Gastroesophageal sphincter (tissue), 4 donors: ENCODE measurements around the gene PRXL2A. TPM values are rescaled to one million over a fixed set of nuclear protein-coding genes. Genes with fewer than 3 reads are reported as not detected.

ENCODE experiments used
- ATAC-seq: fragments of 150-250 bp; one replicate; pipeline ENCODE4 v1.9.1; 2016; ENCODE audit warnings: mild to moderate bottlenecking, moderate library complexity
- H3K27ac ChIP-seq, 4 donors: fragments of 200-600 bp; sonication (generic) in 3 of 4; 1 replicate in 3 of 4; 2 replicates in 1 of 4; pipeline ENCODE4 v1.5.1; 2016 to 2019
- H3K27me3 ChIP-seq: fragments of 200-600 bp; sonication (generic); one replicate; pipeline ENCODE4 v1.5.1; 2019
- H3K36me3 ChIP-seq, 2 donors: fragments of 200-600 bp; sonication (generic); one replicate each; pipeline ENCODE4 v1.5.1; 2019; ENCODE audit warnings: control low read depth in 1 of 2
- H3K4me1 ChIP-seq, 3 donors: fragments of 200-600 bp; sonication (generic); 1 replicate in 2 of 3; 2 replicates in 1 of 3; pipeline ENCODE4 v1.5.1; 2016 to 2019; ENCODE audit warnings: control low read depth in 2 of 3
- H3K4me3 ChIP-seq, 2 donors: fragments of 200-600 bp; sonication (generic); one replicate each; pipeline ENCODE4 v1.5.1; 2019; ENCODE audit warnings: mild to moderate bottlenecking in 1 of 2, moderate library complexity in 1 of 2
- H3K9me3 ChIP-seq, 3 donors: fragments of 200-600 bp; sonication (generic); one replicate each; pipeline ENCODE4 v1.5.1; 2017 to 2019; ENCODE audit warnings: control low read depth in 2 of 3
- EP300 ChIP-seq: sonication (generic); formaldehyde crosslinking; IDR thresholded peaks from one replicate; pipeline ENCODE4 v1.6.1; 2017; ENCODE audit warnings: antibody characterized with exemption, mild to moderate bottlenecking
- POLR2A ChIP-seq, 2 donors: fragments of 450-650 bp; IDR thresholded peaks; one replicate each; pipeline ENCODE4 v1.6.1; 2017; ENCODE audit warnings: antibody characterized with exemption in 2 of 2, mild to moderate bottlenecking in 2 of 2, moderate library complexity in 1 of 2
- POLR2AphosphoS5 ChIP-seq: sonication (generic); formaldehyde crosslinking; IDR thresholded peaks from one replicate; pipeline ENCODE4 v1.6.1; 2017; ENCODE audit warnings: antibody characterized with exemption
- whole genome bisulfite sequencing, 2 donors: methylation state at CpG; one replicate each; pipeline ENCODE4 v1.1.5; 2018; ENCODE audit warnings: low coverage in 1 of 2; 5-methylcytosine and 5-hydroxymethylcytosine counted together
- total RNA-seq, 4 donors: library from RNA; depleted of rRNA; stranded (reverse); fragments of >200 nt; gene quantifications; one replicate each; pipeline ENCODE4 v1.1.0, GENCODE V29; 2016
- TF ChIP-seq, protein P1 (sequence below), 4 experiments: fragments of 200-600 bp in 2 of 4; fragments of 450-650 bp in 2 of 4; sonication (generic) in 1 of 4; IDR thresholded peaks; one replicate each; pipeline ENCODE4 v1.5.1; 2017 to 2019; ENCODE audit warnings: antibody characterized with exemption in 4 of 4, mild to moderate bottlenecking in 2 of 4, moderate library complexity in 2 of 4

Gene PRXL2A
- total RNA-seq, 4 donors from 2014 or later = 26.4 to 29.4 (median 26.6) TPM

DNA sequence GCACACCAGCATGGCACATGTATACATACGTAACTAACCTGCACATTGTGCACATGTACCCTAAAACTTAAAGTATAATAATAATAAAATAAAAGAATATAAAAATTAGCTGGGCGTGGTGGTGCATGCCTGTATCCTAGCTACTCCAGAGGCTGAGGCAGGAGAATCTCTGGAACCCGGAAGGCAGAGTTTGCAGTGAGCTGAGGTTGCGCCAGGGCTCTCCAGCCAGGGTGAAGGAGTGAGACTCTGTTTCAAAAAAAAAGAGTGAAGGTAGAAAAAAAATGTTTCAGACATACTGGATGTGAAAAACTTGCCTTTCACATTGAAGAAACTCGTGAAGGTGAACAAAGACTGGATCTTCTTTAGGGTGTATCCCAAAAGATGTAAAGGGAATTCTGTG lies 72.5 kb downstream of the PRXL2A start:
- Histone ChIP-seq H3K4me1 (peaks cover 0 to 29% (median 11%) of the 10 kb centered on the region in 3 donors), H3K27me3 (no peaks in the 10 kb centered on the region), H3K4me3 (no peak overlapping the region), H3K27ac (no peak overlapping the region), H3K9me3 (peaks cover 0 to 10% (median 0%) of the 10 kb centered on the region in 3 donors), H3K36me3 (peaks cover 0 to 7% of the 10 kb centered on the region in 2 donors)
- ATAC-seq = no peak
- 88 to 92% methylated on average over 4 to 5 of the region's 5 CpGs for WGBS, 2 donors
- TF ChIP-seq POLR2A (IDR thresholded peaks at IDR 0.05) (no peak), EP300 (no peak), POLR2AphosphoS5 (no peak)
- TF ChIP-seq, protein P1, sequence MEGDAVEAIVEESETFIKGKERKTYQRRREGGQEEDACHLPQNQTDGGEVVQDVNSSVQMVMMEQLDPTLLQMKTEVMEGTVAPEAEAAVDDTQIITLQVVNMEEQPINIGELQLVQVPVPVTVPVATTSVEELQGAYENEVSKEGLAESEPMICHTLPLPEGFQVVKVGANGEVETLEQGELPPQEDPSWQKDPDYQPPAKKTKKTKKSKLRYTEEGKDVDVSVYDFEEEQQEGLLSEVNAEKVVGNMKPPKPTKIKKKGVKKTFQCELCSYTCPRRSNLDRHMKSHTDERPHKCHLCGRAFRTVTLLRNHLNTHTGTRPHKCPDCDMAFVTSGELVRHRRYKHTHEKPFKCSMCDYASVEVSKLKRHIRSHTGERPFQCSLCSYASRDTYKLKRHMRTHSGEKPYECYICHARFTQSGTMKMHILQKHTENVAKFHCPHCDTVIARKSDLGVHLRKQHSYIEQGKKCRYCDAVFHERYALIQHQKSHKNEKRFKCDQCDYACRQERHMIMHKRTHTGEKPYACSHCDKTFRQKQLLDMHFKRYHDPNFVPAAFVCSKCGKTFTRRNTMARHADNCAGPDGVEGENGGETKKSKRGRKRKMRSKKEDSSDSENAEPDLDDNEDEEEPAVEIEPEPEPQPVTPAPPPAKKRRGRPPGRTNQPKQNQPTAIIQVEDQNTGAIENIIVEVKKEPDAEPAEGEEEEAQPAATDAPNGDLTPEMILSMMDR (IDR thresholded peaks at IDR 0.05) = no peak

DNA sequence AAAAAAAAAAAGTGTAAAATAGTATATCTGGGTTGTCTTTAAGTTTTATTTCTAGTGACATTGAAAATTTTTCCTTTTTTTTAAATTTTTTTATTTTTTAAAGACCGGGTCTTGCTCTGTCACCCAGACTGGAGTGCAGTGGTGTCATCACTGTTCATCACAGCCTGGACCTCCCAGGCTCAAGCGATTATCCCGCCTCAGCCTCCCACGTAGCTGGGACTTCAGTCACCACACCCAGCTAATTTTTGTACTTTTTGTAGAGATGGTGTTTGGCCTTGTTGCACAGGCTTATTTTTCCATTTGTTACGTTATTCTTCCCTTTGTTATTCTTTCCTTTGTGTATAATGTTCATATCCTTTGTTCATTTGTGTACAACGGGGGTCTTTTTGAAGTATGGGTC lies 75.9 kb downstream of the PRXL2A start:
- H3K4me1 ChIP-seq = peaks cover 0 to 58% (median 27%) of the 10 kb centered on the region in 3 donors
- no peak overlapping the region for H3K4me3 ChIP-seq
- peaks cover 0 to 4% of the 10 kb centered on the region in 2 donors for H3K36me3 ChIP-seq
- ATAC-seq = peak; percentile 21
- H3K9me3 ChIP-seq = no peaks in the 10 kb centered on the region
- TF ChIP-seq POLR2AphosphoS5 = no peak
- TF ChIP-seq, protein P1 (IDR thresholded peaks at IDR 0.05) = no peak
- TF ChIP-seq POLR2A (IDR thresholded peaks at IDR 0.05) = no peak
- TF ChIP-seq EP300 = no peak
- H3K27ac ChIP-seq = no peak overlapping the region
- no peaks in the 10 kb centered on the region for H3K27me3 ChIP-seq
- WGBS, 2 donors = 61 to 75% methylated on average over 6 of the region's 6 CpGs

DNA sequence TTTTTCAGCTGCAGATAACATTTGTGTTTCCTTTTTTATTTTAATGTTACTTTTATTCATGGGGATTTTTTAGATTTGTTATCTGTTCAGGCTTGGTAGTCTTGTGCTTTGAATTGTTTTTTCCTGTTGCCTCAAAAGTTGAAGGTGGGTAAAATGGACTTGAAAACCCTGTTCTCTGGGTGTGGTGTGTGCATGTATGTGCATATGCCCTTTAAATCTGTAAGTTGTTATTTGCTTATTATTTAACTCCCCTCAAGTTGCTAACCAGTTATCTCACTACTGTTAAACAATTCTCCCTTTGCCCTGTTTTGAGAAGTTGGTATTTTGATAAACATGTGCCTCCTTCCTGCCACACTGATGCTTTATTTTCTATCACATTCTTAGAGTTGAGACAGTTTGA lies 76.3 kb downstream of the PRXL2A start:
- no peaks in the 10 kb centered on the region for H3K9me3 ChIP-seq
- no peak overlapping the region for H3K27ac ChIP-seq
- no peak for ATAC-seq
- H3K27me3 ChIP-seq = no peaks in the 10 kb centered on the region
- peaks cover 0 to 58% (median 27%) of the 10 kb centered on the region in 3 donors for H3K4me1 ChIP-seq
- no peak overlapping the region for H3K4me3 ChIP-seq
- TF ChIP-seq POLR2AphosphoS5 = no peak
- TF ChIP-seq, protein P1 (IDR thresholded peaks at IDR 0.05) = no peak
- TF ChIP-seq POLR2A (IDR thresholded peaks at IDR 0.05) = no peak
- no peak for TF ChIP-seq EP300
- H3K36me3 ChIP-seq = peaks cover 0 to 9% of the 10 kb centered on the region in 2 donors

DNA sequence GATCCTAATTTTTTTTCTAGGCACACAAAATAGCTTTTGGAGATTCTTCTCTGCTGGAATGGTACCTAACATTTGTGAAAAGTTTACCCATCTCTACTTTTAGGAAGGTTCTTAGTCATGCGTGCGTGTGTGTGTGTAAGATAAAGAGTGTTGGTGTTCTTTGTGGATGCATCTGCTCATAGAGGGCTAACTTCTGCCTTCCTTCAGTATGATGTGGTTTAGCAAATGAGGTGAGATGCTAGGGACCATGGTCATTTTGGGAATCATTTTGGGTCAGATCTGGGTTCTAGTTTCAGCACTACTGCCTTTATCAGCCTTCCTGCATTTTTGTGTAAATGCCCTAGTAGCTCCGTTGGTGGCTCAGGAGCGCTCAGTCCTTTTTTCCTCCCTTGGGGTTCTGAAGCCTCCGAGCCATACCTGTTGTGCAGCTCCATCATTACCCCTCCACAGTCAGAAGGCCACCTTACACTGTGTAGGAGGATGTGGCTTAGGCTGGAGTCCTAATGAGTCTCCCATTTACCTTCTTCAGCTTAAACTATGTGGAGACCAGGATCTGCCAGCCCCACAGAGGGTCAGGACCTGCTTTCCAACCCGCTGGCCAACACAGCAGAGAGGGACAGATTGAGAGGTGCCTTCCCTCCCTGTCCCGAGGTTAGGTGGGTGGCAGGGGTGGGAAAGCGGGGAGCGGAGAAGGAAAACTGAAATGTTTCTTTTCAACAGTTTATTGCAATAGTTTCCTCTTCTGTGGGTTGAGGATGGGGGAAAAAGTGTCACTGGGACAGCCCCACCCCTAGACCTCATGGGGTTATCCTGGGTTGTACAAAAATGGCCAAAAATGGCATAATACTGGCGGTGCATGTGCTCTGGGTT lies 77.0 kb downstream of the PRXL2A start:
- no peak for ATAC-seq

More for the DNA sequence above, 77.0 kb downstream of the PRXL2A start:
- no peak for TF ChIP-seq POLR2A (IDR thresholded peaks at IDR 0.05)
- TF ChIP-seq EP300 = no peak
- TF ChIP-seq POLR2AphosphoS5 = no peak
- TF ChIP-seq, protein P1 (IDR thresholded peaks at IDR 0.05) = no peak
- Histone ChIP-seq H3K36me3 (peaks cover 0 to 15% of the 10 kb centered on the region in 2 donors), H3K4me3 (no peak overlapping the region), H3K4me1 (peaks cover 0 to 61% (median 27%) of the 10 kb centered on the region in 3 donors), H3K27ac (peak overlapping the region in 1 of 4 donors; percentile 17), H3K27me3 (no peaks in the 10 kb centered on the region), H3K9me3 (no peaks in the 10 kb centered on the region)
- WGBS, 2 donors = 67 to 79% methylated on average over 5 to 6 of the region's 10 CpGs
